DMS153 (cell line): Measurements from ENCODE around the gene ZCCHC9.
"Not testable (repeated sequence)": the region's sequence is repeated elsewhere in the genome, so short reads cannot be mapped to it uniquely, and the experiment has no call there.

Experiments
- DNase-seq: peaks from one replicate; lab custom pipeline; 2025; lab: John Stamatoyannopoulos, UW

Gene ZCCHC9

DNA sequence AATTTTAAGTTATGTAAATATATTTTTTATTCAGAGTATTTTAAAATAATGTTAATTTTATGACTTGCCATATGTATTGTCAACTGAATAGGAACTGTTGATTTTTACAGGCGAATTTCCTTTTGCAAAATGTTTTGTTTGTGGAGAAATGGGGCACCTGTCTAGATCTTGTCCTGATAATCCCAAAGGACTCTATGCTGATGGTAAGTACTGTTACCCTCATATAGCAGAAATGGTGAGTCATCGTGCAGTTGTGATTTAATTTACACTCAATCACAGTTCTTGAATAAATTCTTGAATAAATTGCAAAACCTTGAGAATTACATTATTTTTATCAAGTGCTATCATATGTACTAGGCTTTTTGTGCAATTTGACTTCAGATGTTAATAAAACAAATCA lies 7.4 kb downstream of the ZCCHC9 start:
- no peak for DNase-seq

DNA sequence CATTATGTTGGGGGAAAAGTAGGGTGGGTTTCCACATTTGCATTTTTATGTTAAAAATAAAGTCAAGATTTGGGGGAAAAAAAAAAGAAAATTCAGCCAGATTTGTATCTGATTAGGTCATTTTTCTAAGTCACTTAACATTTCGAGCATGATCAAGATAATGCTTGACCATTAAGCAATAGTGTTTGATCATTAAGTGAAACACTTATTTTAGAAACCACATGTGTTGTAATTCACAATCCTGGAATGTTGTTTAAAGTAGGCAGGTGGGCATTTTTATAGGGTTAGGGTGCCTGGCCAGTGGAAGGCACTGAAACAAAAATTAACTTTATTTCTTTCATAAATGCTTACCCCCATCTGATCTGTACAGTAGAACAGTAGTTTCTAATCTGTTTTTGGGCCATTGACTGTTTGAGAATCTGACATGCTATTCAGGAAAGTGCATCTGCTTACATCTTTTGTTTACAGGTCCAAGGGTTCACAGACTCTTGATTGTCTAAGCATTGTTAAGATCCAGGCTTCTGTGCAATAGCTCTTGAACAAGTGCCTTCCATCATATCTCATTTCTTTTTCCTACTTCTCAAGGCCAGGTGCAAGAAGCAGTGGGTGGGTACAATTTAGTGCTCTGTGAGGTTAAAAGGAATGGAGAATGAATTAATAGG lies 9.1 kb downstream of the ZCCHC9 start:
- no peak for DNase-seq

DNA sequence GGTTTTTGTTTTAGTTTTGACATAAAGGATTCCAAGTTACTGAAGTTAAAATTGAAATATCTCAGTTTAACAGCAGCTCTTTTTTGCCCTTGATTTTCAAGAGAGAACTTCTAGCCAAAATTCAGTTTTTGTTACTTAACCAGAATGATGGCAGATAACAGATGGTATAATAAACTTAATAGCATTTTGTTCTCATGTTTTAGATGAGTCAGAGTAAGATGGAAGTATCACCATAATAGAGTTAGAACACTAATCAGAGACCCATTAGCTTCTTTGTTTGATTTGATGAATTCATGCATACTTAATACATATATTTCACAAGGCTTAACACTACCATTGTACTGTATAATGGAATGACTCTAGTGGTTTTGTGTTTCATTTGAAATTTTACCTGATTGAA lies 11.9 kb downstream of the ZCCHC9 start:
- no peak for DNase-seq

DNA sequence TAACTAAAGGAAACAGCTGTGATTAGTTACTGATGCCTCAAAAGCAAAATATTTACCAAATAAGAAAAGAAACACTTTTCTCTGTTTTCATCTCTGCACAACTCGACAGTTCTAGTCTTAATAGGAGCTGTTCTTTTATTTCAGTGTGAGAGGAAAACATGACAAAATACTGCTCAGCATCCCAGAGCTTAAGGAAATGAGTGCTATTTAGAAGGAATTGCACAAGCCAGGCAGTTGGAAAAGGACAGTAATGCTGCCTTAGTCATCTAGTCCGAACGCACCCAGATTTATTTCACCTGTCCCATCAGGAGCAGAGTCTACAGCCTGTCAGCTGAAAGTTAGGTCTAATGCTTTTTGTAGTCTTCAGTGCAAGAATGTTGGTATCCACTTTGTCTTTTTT lies 12.3 kb downstream of the ZCCHC9 start:
- DNase-seq, result no peak

DNA sequence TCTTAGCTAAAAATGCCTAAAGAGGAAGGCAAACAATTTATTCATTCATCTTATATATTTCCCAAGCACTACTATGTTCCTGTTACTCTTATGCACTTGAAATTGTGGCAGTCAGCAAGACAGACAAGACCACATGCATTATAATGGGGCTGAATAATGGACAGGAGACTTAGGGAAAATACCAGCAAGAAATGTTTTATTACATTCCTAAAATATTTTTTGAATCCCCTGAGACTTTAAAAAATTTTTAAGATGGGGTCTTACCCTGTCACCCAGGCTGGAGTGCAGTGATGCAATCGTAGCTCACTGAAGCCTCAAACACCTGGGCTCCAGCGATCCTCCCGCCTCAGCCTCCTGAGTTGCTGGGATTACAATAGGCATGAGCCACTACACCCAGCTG lies 13.2 kb downstream of the ZCCHC9 start:
- no peak for DNase-seq

DNA sequence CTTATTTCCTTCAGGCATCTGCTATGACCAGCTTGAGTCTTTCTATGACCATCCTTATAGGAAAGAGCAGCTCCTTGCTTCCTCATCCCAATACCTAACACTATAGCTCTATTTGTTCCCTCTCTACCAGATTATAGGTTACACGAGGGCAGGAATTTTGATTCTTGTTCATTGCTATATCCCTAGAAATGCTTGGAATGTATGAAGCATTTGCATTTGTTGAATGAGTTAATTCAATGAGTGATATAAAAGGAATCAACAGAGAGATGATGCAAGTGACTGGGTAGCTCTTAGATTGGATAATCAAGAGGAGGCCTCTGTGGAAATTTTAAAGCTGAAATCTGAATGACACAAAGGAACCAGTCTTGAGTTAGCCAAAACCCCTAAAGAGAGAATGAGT lies 13.9 kb downstream of the ZCCHC9 start:
- no peak for DNase-seq

DNA sequence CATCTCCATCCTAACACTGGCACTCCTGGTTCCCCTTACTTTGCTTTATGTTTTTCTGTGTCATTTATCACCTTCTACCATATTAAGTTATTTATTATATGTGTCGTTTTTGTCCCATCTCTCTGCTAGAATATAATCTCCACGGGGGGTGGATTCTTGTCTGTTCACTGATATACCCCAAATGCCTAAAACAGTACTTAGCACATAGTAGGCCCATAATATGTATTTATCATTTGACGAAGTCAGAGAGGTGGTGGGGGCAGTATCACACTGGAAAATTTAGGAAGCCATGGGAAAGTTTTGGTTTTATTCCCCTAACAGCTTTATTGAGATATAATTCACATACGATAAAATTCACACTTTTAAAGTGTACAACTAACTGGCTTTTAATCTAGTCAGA lies 14.4 kb downstream of the ZCCHC9 start:
- DNase-seq, result no peak

DNA sequence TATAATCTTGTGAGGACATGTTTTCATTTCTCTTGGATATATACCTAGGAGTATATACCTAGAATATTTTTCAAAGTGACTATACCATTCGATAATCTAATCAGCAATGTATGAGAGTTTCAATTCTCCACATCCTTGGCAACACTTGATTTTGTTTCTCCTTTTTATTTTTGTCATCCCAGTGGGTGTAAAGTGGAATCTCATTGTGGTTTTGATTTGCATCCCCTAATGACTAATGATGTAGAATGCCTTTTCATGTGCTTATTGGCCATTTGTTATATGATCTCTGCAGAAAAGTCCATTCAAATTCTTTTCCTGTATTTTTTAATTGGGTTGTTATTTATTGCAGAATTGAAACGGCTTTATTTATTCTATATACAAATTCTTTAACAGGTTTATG lies 15.2 kb downstream of the ZCCHC9 start:
- DNase-seq, result no peak

DNA sequence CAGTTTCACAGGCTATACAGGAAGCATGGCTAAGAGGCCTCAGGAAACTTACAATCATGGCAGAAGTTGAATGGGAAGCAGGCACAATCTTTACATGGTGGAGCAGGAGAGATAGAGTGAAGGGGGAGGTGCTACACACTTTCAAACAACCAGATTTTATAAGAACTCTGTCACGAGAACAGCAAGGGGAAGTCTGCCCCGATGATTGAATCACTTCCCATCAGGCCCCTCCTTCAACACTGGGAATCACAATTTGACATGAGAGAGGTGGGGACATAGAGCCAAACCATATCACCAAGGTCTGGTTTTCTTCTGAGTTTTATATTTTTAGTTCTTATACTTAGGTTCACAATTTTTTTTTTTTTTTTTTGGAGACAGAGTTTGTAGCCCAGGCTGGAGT lies 16.1 kb downstream of the ZCCHC9 start:
- DNase-seq, result no peak

DNA sequence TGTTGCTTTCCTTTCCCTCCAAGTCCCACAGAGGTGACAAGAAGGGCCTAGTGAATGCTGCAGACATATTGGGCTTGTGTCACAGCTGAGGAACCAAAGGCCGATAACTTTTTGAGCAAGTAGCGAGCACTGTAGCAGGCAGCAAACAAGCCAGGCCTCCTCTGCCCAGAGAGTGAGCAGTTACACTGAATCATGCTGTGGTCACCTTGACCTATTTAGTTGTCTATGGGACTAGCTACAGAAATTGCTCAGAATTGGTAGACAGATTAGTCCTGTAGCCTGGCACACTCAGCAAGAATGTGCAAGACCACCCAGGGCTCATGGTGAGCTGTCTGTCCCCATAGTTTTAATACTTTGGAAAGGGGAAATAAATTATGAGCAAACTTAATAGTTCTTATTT lies 25.2 kb downstream of the ZCCHC9 start:
- no peak for DNase-seq

DNA sequence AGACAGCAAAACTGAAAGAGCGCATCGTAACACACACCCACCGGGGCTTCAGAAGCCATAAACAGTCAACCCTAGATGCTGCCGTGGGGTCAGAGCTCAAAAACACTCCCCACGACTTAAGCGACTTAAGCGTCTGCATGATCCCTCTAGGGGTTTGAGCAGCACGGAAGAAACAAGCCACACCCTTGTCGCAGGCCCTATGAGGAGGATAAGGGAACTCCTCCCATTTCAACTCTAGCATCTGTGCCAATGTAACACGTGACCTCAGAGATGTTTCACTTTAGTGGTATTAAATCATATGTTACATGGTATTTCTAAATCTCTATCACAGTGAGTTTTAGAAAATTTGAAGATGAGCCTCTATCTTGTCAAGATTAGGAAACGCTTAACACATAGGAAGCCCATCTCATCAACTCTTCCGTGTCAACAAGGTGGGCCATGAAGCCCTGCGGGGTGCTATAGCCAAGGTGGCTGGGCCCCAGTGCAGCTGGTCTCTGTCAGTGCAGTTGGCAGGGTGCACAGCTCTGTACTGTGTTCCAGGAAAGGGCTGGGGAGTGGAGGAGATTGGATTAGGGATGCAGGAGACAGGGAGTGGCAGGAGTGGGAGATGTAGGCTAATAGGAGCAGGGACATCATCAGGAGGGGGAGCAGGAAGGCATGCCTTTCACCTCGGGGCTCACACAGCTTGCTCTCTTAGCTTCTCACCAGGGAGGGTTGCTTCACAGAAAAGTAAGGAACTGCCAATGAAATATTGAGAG lies 33.1 kb downstream of the ZCCHC9 start:
- DNase-seq, result no peak

DNA sequence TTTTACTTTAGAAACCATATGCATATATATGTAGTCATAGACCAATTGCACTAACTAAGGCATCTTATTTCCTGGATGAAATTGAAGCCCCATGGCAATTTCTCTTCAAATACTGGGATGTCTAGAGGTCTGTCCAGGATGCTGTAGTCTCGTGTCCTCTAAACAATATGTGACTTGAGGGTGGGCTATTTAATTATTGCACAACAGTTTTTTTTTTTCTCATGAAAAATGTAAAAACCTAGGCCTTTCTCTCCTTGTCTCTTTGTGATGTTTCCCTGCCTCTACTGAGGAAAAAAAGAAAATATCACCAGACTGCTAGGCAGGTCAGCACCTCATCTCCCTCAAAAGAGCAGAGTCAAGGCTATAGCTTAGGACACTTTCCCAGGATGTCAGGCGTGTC lies 34.6 kb downstream of the ZCCHC9 start:
- no peak for DNase-seq

DNA sequence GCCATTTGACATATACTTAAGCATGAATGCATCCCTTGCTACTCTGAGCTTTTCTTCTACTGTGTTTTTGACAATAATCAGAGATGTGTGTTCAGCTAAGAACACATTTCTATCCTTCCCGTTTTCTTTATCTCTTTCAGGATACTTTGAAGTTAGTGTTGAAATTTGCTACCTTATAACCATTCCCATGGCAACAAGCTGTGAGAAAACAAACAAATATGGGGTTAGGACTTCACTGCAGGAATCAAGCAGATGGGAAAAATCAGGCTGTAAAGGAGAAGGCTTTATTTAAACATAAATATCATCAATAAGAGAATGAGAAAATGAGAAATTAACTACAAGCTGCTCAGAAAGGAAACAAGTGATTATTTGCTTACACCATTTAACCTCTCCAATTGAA lies 35.2 kb downstream of the ZCCHC9 start:
- no peak for DNase-seq

DNA sequence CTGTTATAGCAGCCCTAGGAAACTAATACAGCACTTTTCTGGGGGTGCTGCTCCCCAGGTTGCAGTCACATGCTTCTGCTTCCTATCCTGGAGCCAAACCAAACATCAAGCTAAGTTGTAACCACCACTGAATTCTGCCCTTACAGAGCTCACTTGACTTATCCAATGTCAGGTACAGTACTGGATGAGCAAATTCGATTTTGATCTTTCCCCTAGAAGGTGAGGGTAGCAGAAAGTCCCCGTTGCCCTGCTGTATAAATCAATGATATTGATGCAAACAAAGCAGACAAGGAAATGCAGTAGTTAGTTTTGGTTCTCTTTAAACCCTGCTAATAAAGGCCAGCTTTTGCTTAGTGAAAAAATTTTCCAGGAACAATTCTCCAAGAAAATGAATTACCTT lies 36.4 kb downstream of the ZCCHC9 start:
- no peak for DNase-seq

DNA sequence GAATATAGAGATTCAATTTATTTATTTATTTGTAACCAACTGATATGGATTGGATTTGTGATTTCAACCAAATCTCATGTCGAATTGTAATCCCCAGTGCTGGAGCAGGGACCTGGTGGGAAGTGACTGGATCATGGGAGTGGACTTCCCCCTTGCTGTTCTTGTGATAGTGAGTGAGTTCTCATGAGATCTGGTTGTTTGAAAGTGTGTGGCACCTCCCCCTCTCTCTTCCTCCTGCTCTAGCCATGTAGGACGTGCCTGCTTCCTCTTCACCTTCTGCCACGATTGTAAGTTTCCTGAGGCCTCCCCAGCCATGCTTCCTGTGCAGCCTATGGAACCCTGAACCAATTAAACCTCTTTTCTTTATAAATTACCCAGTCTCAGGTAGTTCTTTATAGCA lies 36.8 kb downstream of the ZCCHC9 start:
- DNase-seq, result not testable (repeated sequence)

DNA sequence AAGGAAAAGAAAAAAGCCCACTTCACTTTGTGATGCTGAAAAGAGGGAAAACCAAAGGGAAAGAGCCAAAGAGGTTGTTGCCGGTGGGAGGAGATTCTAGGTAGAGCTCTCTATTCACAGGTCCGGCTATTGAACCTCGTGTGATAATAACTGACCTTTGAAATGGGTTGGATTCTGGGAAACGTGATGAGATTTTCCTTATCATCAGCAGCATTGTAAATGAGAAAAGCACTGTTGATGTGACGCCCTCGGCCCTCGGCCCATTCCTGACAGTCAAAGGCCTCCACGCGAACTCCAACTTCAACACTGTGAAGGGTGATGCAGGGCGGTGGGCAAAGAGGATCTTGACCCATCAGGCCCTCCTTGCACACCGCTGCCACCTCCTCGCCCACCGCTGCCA lies 43.3 kb downstream of the ZCCHC9 start:
- no peak for DNase-seq

DNA sequence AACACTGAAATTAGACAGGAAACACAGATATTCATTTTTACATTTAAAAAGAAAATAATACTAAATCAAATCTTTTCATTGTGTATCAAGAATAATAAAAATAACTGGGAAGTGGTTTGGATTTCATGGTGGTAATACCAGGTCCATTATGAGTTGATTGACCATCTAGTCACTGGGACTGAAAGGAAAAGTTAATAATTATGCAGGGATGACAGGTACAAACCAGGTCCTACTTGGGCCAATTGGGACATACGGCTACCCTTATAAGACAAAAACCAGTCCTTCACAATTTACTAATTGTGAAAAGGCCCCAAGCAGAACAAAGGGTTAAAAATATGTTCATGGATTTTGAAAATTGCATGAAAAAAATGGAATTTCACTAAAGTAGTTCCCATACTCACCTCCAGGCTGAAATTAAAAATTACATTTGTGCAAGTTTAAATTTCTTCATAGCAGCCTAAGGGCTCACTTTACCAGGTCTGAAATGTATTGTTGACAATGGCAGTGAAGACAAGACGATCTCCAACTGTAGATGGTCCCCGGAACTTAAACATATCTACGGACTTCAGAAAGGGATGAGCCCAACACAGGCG lies 44.1 kb downstream of the ZCCHC9 start:
- DNase-seq, result no peak

DNA sequence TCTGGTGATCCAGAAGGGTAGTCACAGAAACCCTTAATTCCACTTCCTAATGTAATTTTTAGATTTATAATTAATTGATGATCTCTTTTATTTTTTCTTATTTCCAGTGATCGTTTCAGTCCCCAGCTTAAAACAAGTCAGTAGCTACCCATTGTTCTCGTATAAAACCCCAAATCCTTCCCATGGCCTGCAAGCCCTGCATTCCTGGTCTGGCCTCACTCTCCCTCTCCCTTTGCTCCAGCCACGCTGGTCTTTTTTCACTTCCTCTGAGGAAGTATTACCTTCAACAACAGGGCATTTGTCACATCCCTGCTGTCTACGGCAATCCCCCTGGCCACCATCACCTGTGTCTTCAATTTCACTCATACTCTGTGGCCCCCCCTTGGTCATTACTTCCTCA lies 47.8 kb downstream of the ZCCHC9 start:
- no peak for DNase-seq

DNA sequence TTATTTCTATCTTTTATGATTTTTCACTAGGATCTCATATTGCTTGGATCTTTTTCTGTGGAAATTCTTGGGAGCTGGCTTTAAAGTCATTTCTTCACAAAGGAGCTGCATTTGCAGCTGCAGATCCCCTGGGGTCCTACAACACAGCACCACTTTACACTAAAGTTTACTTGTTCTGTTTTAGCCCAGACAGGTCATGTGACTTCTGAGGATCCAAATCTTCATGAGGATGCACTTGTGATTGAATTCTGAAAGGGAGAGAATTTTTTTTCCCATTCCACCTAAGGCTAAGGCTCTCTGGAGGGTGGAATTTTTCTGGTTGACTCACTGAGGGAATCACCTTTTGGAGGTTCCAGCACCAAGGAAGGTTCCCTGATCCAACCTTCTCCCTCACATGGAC lies 49.1 kb downstream of the ZCCHC9 start:
- no peak for DNase-seq

DNA sequence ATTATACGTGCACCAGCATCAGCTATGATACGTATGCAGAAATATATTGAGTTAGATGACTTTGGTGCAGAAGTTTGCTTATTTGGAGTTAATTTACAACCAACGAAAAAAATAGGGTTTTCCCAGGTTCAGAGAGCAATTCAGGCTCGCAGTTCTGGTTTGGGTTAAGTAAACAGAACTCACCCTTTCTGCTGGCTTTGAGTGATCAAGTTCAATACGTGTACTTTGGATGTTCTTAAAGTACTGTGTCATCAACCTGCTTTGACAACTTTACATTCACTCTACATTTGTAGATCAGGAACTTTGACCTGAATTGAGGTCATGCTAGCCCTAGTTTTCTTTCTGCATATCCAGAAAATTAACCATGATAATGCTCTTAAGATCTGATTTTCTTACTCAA lies 51.8 kb downstream of the ZCCHC9 start:
- no peak for DNase-seq

DNA sequence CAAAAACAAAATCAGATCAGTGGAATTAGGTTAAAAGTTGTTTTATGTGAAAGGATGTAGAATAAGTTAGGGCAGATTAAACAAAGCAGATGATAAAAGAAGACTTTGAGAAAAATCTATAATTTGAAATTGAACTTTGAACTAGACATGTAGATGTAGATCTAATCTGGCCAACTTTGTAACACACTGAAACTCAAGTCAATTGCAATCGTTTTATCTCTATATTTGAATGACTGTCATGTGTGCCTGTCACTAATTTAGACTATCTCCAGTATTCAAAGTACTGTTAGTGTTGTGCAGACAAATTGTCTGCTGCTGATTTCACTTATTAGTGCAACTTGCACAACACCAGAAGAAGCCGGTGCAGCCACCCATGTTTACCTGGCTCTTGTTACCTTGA lies 52.7 kb downstream of the ZCCHC9 start:
- DNase-seq, result no peak

DNA sequence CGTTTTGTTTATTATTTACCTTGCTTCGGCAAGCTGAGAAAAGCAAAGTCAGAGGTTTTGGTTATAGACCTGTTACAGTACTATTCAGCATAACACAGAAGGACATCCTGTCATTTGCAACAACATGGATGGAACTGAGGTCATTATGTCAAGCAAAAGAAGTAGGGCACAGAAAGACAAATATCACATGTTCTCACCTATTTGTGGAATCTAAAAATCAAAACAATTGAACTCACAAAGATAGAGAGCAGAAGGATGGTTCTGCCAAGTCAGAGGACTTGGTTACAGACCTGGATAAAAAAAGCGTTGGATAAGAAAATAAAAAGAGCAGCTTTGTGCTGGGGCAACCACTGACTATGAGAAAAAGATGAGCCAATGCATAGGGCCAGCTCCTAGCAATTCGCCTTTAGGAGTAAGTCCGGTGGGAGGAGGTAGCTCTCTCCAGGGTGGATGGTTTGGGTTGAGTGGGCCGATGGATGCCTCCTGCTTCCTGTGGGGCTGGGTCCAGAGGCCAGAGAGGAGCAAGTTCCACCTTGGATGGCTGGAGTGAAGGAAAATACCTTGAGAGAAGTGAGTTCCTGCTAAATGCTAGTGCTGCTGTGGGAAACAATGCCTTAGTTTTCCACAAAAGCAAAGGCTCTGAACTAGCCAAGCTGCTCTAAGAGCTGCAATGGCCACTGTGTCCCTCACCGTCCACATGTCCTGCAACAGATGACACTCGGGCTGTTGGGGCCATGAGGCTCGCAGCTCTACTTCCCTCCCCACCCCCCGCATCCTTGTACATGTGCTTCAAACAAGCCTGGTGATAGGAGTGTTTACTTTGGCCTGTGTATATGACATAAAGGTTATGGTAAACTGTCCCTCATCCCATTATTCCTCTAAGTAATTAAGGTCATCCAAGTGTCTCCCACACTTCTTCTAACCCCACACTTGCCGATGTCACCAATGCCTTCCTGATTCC lies 54.2 kb downstream of the ZCCHC9 start:
- DNase-seq, result no peak
